ENCODE data around the gene E4F1.

GRCh38 chr16:2195322-2196161, 27.8 kb upstream of the E4F1 start:
- TF ChIP-seq POLR2A (IDR thresholded peaks at IDR 0.05; ENCODE audit: low read length): no peak
- no peak for TF ChIP-seq GATA1 (IDR thresholded peaks at IDR 0.05; ENCODE audit: low read depth, low read length)
